B cell (primary cell): ENCODE measurements around the gene MAN2B2.

ENCODE experiments used
- CTCF ChIP-seq: fragments of 200-600 bp; IDR thresholded peaks from one replicate; pipeline ENCODE4 v1.8.0; 2022; ENCODE audit warnings: antibody characterized with exemption, mild to moderate bottlenecking
- EZH2 ChIP-seq: IDR thresholded peaks from 2 replicates; pipeline ENCODE4 v1.6.1; 2012; ENCODE audit warnings: borderline replicate concordance, low read depth, mild to moderate bottlenecking, moderate library complexity, low read length; ENCODE audit not compliant: insufficient read depth, poor library complexity, severe bottlenecking

- TF ChIP-seq EZH2 (no peak), CTCF (no peak)
Observed at GRCh38 chr4:6614701-6615230, 39.8 kb downstream of the MAN2B2 start.
